ENCODE data around the gene TRIP6.

The TRIP6 gene

DNA sequence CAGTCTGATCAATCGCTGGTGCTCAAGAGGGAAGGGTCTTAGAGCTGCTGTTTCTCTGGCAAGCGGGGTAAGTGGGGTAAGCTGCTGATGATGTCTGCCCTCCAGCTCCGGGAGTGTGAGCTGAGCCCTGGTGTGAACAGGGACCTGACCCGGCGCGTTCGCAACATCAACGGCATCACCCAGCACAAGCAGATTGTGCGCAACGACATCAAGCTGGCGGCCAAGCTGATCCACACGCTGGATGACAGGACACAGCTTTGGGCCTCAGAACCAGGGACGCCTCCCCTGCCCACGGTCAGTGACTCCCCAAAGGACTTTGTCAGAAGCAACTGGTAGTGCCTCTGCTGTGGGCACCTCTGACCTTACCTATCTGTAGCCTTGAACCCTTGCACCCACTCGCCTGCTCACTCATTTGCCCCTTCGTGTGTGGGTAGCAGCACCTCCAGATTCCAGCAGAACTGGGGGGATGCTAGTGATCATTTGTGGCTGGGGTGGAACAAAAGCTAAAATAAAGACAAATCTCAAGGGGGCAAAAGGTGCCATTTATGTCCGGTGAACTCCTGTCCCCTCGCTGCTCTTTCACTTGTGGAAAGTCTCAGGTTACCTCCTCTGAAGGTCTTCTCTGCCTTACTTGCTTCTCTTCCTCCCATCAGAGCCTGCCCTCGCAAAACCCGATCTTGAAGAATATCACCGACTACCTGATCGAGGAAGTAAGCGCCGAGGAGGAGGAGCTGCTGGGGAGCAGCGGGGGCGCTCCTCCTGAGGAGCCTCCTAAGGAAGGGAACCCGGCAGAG is 19.2 kb downstream of the TRIP6 start:
- Histone ChIP-seq H2BK12ac (ENCODE audit: low read length) (no peak overlapping the region), H2BK15ac (ENCODE audit: low read length) (no peak overlapping the region), H3K4ac (ENCODE audit: low read length) (no peak overlapping the region), H3K4me2 (ENCODE audit: insufficient read depth, low read length, poor library complexity, severe bottlenecking) (no peak overlapping the region), H2AFZ (ENCODE audit: low read length) (no peak overlapping the region), H2BK120ac (ENCODE audit: low read depth, low read length) (no peak overlapping the region), H3K27me3 (ENCODE audit: control insufficient read depth in 3 of 3, insufficient read depth in 3 of 3, low read depth in 1 of 3, low read length in 3 of 3) (no peaks in the 10 kb centered on the region), H3K9ac (ENCODE audit: low read depth, low read length, poor library complexity) (peak overlapping the region; percentile 36), H3K9me3 (replicated peaks in 1 of 2; ENCODE audit: control insufficient read depth in 2 of 2, insufficient read depth in 1 of 2, low read depth in 1 of 2, low read length in 2 of 2) (no peaks in the 10 kb centered on the region), H2AK5ac (ENCODE audit: low read depth, low read length) (no peak overlapping the region), H3K27ac (replicated peaks; ENCODE audit: low read length) (no peak overlapping the region), H3K18ac (ENCODE audit: low read length) (no peak overlapping the region), H4K8ac (ENCODE audit: low read depth, low read length) (no peak overlapping the region), H3K4me1 (ENCODE audit: control insufficient read depth in 2 of 2, insufficient read depth in 1 of 2, low read depth in 1 of 2, low read length in 2 of 2) (peaks cover 10 to 16% of the 10 kb centered on the region in 2 donors), H3K4me3 (ENCODE audit: low read length in 2 of 2) (no peak overlapping the region), H3K79me1 (ENCODE audit: low read depth, low read length) (peaks cover 17% of the 10 kb centered on the region), H3K36me3 (replicated peaks in 1 of 2; ENCODE audit: control insufficient read depth in 2 of 2, insufficient read depth in 2 of 2, low read length in 2 of 2) (peaks cover 66 to 77% of the 10 kb centered on the region in 2 donors), H2BK5ac (ENCODE audit: low read length) (no peak overlapping the region), H4K91ac (ENCODE audit: low read depth, low read length, poor library complexity) (no peak overlapping the region), H3K14ac (ENCODE audit: low read length) (no peak overlapping the region), H3K23ac (ENCODE audit: low read depth, low read length, poor library complexity) (peak overlapping the region; percentile 53)
- no peak for DNase-seq (ENCODE audit: low spot score)
- WGBS, 2 donors (ENCODE audit: extremely low coverage in 2 of 2, insufficient read length in 2 of 2, insufficient replicate concordance in 1 of 2), result no CpG with 5 or more reads among the region's 27 CpGs

DNA sequence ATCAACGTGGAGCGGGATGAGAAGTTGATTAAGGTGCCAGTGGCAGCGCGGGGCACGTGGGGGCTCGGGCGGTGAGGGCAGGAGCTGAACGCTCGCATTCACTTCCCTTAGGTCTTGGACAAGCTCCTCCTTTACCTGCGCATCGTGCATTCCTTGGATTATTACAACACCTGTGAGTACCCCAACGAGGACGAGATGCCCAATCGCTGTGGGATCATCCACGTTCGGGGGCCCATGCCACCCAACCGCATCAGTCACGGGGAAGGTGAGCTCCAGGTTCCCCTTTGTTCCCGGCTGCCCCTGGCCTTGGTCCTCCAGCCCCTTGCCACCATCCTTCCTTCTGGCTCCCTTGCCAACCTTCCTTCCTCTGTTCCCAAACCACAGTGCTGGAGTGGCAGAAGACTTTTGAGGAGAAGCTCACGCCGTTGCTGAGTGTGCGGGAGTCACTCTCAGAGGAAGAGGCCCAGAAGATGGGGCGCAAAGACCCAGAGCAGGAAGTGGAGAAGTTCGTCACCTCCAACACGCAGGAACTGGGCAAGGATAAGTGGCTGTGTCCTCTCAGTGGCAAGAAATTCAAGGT is 19.8 kb downstream of the TRIP6 start:
- H4K8ac ChIP-seq (ENCODE audit: low read depth, low read length), result no peak overlapping the region
- H3K9ac ChIP-seq (ENCODE audit: low read depth, low read length, poor library complexity), result no peak overlapping the region
- WGBS, 2 donors (ENCODE audit: extremely low coverage in 2 of 2, insufficient read length in 2 of 2, insufficient replicate concordance in 1 of 2), result no CpG with 5 or more reads among the region's 25 CpGs
- no peak overlapping the region for H2BK15ac ChIP-seq (ENCODE audit: low read length)
- H3K9me3 ChIP-seq (replicated peaks in 1 of 2; ENCODE audit: control insufficient read depth in 2 of 2, insufficient read depth in 1 of 2, low read depth in 1 of 2, low read length in 2 of 2), result no peaks in the 10 kb centered on the region
- H2AK5ac ChIP-seq (ENCODE audit: low read depth, low read length), result no peak overlapping the region
- H3K4ac ChIP-seq (ENCODE audit: low read length), result no peak overlapping the region
- peak overlapping the region; percentile 53 for H3K23ac ChIP-seq (ENCODE audit: low read depth, low read length, poor library complexity)
- no peak overlapping the region for H2AFZ ChIP-seq (ENCODE audit: low read length)
- H2BK120ac ChIP-seq (ENCODE audit: low read depth, low read length), result no peak overlapping the region
- peaks cover 59 to 70% of the 10 kb centered on the region in 2 donors for H3K36me3 ChIP-seq (replicated peaks in 1 of 2; ENCODE audit: control insufficient read depth in 2 of 2, insufficient read depth in 2 of 2, low read length in 2 of 2)
- H3K4me2 ChIP-seq (ENCODE audit: insufficient read depth, low read length, poor library complexity, severe bottlenecking), result no peak overlapping the region
- DNase-seq (ENCODE audit: low spot score), result no peak
- H3K79me1 ChIP-seq (ENCODE audit: low read depth, low read length), result peaks cover 11% of the 10 kb centered on the region
- H3K27me3 ChIP-seq (ENCODE audit: control insufficient read depth in 3 of 3, insufficient read depth in 3 of 3, low read depth in 1 of 3, low read length in 3 of 3), result no peaks in the 10 kb centered on the region
- H3K14ac ChIP-seq (ENCODE audit: low read length), result no peak overlapping the region
- H4K91ac ChIP-seq (ENCODE audit: low read depth, low read length, poor library complexity), result no peak overlapping the region
- H3K27ac ChIP-seq (replicated peaks; ENCODE audit: low read length), result no peak overlapping the region
- H2BK12ac ChIP-seq (ENCODE audit: low read length), result peak overlapping the region; percentile 30
- no peak overlapping the region for H3K18ac ChIP-seq (ENCODE audit: low read length)
- no peak overlapping the region for H2BK5ac ChIP-seq (ENCODE audit: low read length)
- peaks cover 15 to 16% of the 10 kb centered on the region in 2 donors for H3K4me1 ChIP-seq (ENCODE audit: control insufficient read depth in 2 of 2, insufficient read depth in 1 of 2, low read depth in 1 of 2, low read length in 2 of 2)
- no peak overlapping the region for H3K4me3 ChIP-seq (ENCODE audit: low read length in 2 of 2)

DNA sequence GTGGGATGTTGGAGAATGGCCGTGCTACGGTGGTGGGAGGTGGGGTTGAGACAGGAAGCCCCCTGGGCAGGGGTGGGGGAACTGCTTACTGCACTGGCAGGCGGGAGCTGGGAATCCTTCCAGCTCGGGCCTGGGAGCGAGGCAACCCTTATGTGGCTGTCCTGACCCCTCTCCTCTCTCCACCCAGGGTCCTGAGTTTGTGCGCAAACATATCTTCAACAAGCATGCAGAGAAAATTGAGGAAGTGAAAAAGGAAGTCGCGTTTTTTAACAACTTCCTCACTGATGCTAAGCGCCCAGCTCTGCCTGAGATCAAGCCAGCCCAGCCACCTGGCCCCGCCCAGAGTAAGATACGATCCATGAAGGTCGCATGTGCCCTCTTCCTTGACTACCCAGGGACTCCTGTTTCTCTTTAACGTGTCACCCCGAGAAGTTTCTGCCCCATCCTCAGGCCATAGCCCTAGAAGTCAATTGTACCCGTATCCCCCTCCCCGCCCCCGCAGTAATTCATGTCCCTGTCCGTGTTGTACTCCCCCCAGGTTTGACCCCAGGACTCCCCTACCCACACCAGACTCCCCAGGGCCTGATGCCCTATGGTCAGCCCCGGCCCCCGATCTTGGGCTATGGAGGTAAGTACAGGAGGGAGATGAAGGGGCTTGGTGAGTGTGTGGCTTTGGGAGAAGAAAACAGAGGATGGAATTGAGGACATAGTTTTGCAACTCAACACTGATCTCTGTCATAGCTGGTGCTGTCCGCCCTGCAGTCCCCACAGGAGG is 20.5 kb downstream of the TRIP6 start:
- Histone ChIP-seq H2BK15ac (ENCODE audit: low read length) (no peak overlapping the region), H3K27me3 (ENCODE audit: control insufficient read depth in 3 of 3, insufficient read depth in 3 of 3, low read depth in 1 of 3, low read length in 3 of 3) (no peaks in the 10 kb centered on the region), H4K91ac (ENCODE audit: low read depth, low read length, poor library complexity) (no peak overlapping the region), H3K27ac (replicated peaks; ENCODE audit: low read length) (peak overlapping the region; percentile 4), H3K9ac (ENCODE audit: low read depth, low read length, poor library complexity) (no peak overlapping the region), H3K79me1 (ENCODE audit: low read depth, low read length) (peaks cover 8% of the 10 kb centered on the region), H2AFZ (ENCODE audit: low read length) (no peak overlapping the region), H2AK5ac (ENCODE audit: low read depth, low read length) (no peak overlapping the region), H3K4me1 (ENCODE audit: control insufficient read depth in 2 of 2, insufficient read depth in 1 of 2, low read depth in 1 of 2, low read length in 2 of 2) (peaks cover 16 to 19% of the 10 kb centered on the region in 2 donors), H3K14ac (ENCODE audit: low read length) (no peak overlapping the region), H3K18ac (ENCODE audit: low read length) (no peak overlapping the region), H3K36me3 (replicated peaks in 1 of 2; ENCODE audit: control insufficient read depth in 2 of 2, insufficient read depth in 2 of 2, low read length in 2 of 2) (peaks cover 55 to 63% of the 10 kb centered on the region in 2 donors), H3K23ac (ENCODE audit: low read depth, low read length, poor library complexity) (peak overlapping the region; percentile 8), H2BK12ac (ENCODE audit: low read length) (no peak overlapping the region), H2BK5ac (ENCODE audit: low read length) (no peak overlapping the region), H2BK120ac (ENCODE audit: low read depth, low read length) (no peak overlapping the region), H3K4me2 (ENCODE audit: insufficient read depth, low read length, poor library complexity, severe bottlenecking) (peak overlapping the region; percentile 13), H3K9me3 (replicated peaks in 1 of 2; ENCODE audit: control insufficient read depth in 2 of 2, insufficient read depth in 1 of 2, low read depth in 1 of 2, low read length in 2 of 2) (no peaks in the 10 kb centered on the region), H4K8ac (ENCODE audit: low read depth, low read length) (no peak overlapping the region), H3K4me3 (ENCODE audit: low read length in 2 of 2) (no peak overlapping the region), H3K4ac (ENCODE audit: low read length) (no peak overlapping the region)
- no CpG with 5 or more reads among the region's 21 CpGs for WGBS, 2 donors (ENCODE audit: extremely low coverage in 2 of 2, insufficient read length in 2 of 2, insufficient replicate concordance in 1 of 2)
- DNase-seq (ENCODE audit: low spot score), result no peak

Data from neuronal stem cell (in vitro differentiated cells).